HG03139 (cell line): ENCODE results near the gene MYO7A.

ENCODE experiments used
- ATAC-seq: cut with Tn5 transposase; IDR thresholded peaks from one replicate; pipeline ENCODE4 v1.9.1; 2021; ENCODE audit not compliant: unreplicated experiment

The MYO7A gene

GRCh38 chr11:77198440-77198849 lies 70.4 kb downstream of the MYO7A start:
- no peak for ATAC-seq

- ATAC-seq: no peak
These were observed 71.2 kb downstream of the MYO7A start for GRCh38 chr11:77199137-77199745.

- ATAC-seq: no peak
These were observed 72.6 kb downstream of the MYO7A start for GRCh38 chr11:77200351-77201268.

GRCh38 chr11:77201370-77201769 lies 73.3 kb downstream of the MYO7A start:
- no peak for ATAC-seq

GRCh38 chr11:77201991-77202841 lies 74.2 kb downstream of the MYO7A start:
- ATAC-seq: no peak

GRCh38 chr11:77202941-77203900 lies 75.2 kb downstream of the MYO7A start:
- ATAC-seq: no peak

GRCh38 chr11:77203901-77204753 lies 76.1 kb downstream of the MYO7A start:
- no peak for ATAC-seq

GRCh38 chr11:77204754-77205466 lies 76.9 kb downstream of the MYO7A start:
- ATAC-seq: no peak

GRCh38 chr11:77205467-77206263 lies 77.6 kb downstream of the MYO7A start:
- no peak for ATAC-seq

- ATAC-seq: no peak
These were observed 78.4 kb downstream of the MYO7A start for GRCh38 chr11:77206264-77207018.

GRCh38 chr11:77207019-77207485 lies 79.0 kb downstream of the MYO7A start:
- no peak for ATAC-seq

GRCh38 chr11:77207618-77208313 lies 79.7 kb downstream of the MYO7A start:
- ATAC-seq: no peak

- no peak for ATAC-seq
These were observed 80.5 kb downstream of the MYO7A start for GRCh38 chr11:77208535-77208934.

GRCh38 chr11:77209663-77210062 lies 81.6 kb downstream of the MYO7A start:
- ATAC-seq: no peak

- ATAC-seq: no peak
These were observed 83.0 kb downstream of the MYO7A start for GRCh38 chr11:77211040-77211451.

- ATAC-seq: no peak
These were observed 83.7 kb downstream of the MYO7A start for GRCh38 chr11:77211594-77212251.
